ENCODE measurements around the gene MBD3L2B. TPM values are rescaled to one million over a fixed set of nuclear protein-coding genes. Genes with fewer than 3 reads are reported as not detected.

The MBD3L2B gene
- total RNA-seq, 1 experiment from 2014 or later, result not detected

GRCh38 chr19:7018828-7019227, 2.4 kb downstream of the MBD3L2B start (continued):
- no peak for TF ChIP-seq ETV6 (CRISPR knock-in tag; IDR thresholded peaks at IDR 0.05)

- ChIA-PET CTCF (interaction anchor here (1.2 kb wide), 1 partner anchor 89 kb away, joined by 3 read pairs; no protein-coding TSS in a partner anchor), POLR2A (no interaction called here)
- Mint-ChIP-seq H3K4me3 (no peak overlapping the region), H3K4me1 (no peaks in the 10 kb centered on the region), H3K27me3 (ENCODE audit: low read depth) (peaks cover 12% of the 10 kb centered on the region), H3K9me3 (peaks cover 64% of the 10 kb centered on the region), H3K27ac (no peak overlapping the region), H3K36me3 (peaks cover 56% of the 10 kb centered on the region)
- DNase-seq (ENCODE audit: low spot score) (no peak), ATAC-seq (no peak)
- no peak for TF ChIP-seq JUN (CRISPR knock-in tag; IDR thresholded peaks at IDR 0.05)
- TF ChIP-seq OVOL2 (CRISPR knock-in tag; IDR thresholded peaks at IDR 0.05; ENCODE audit: borderline replicate concordance), result no peak
- TF ChIP-seq ZBTB21 (CRISPR knock-in tag; IDR thresholded peaks at IDR 0.05; ENCODE audit: borderline replicate concordance), result no peak
- no peak for TF ChIP-seq IRF1 (CRISPR knock-in tag; IDR thresholded peaks at IDR 0.05)
- no peak for TF ChIP-seq TEAD4 (CRISPR knock-in tag; IDR thresholded peaks at IDR 0.05)
- no peak for TF ChIP-seq FOXJ3 (CRISPR knock-in tag; IDR thresholded peaks at IDR 0.05; ENCODE audit: borderline replicate concordance)
- TF ChIP-seq FOXK1 (CRISPR knock-in tag; IDR thresholded peaks at IDR 0.05), result no peak
- no peak for TF ChIP-seq MXD4 (CRISPR knock-in tag; IDR thresholded peaks at IDR 0.05; ENCODE audit: borderline replicate concordance)
- no peak for TF ChIP-seq AFF4 (CRISPR knock-in tag; IDR thresholded peaks at IDR 0.05; ENCODE audit: borderline replicate concordance)
- no peak for TF ChIP-seq ZNF425 (CRISPR knock-in tag; conservative IDR thresholded peaks at IDR 0.05)
- no peak for TF ChIP-seq ATF1 (CRISPR knock-in tag; IDR thresholded peaks at IDR 0.05)
- no peak for TF ChIP-seq TCF7 (CRISPR knock-in tag; IDR thresholded peaks at IDR 0.05; ENCODE audit: low read depth)
- no peak for TF ChIP-seq ETV6 (CRISPR knock-in tag; IDR thresholded peaks at IDR 0.05)
- no peak for TF ChIP-seq TP53 (CRISPR knock-in tag; IDR thresholded peaks at IDR 0.05)
- TF ChIP-seq ZNF512 (CRISPR knock-in tag; IDR thresholded peaks at IDR 0.05; ENCODE audit: borderline replicate concordance), result no peak
- no peak for TF ChIP-seq KAT7 (CRISPR knock-in tag; IDR thresholded peaks at IDR 0.05; ENCODE audit: borderline replicate concordance)
- TF ChIP-seq CREB1 (CRISPR knock-in tag; IDR thresholded peaks at IDR 0.05), result no peak
- no peak for TF ChIP-seq ELF4 (CRISPR knock-in tag; IDR thresholded peaks at IDR 0.05; ENCODE audit: low read depth)
- TF ChIP-seq CBFB (CRISPR knock-in tag; IDR thresholded peaks at IDR 0.05; ENCODE audit: low read depth), result no peak
- no peak for TF ChIP-seq ZNF219 (CRISPR knock-in tag; IDR thresholded peaks at IDR 0.05; ENCODE audit: borderline replicate concordance)
Observed at GRCh38 chr19:7013678-7014077, 7.6 kb downstream of the MBD3L2B start.
